ENCODE measurements around the gene THRB.
A peak's percentile ranks its signal among the peaks of the same experiment; 100 is the strongest.

Gene THRB

GRCh38 chr3:24270204-24270691 lies 224.4 kb downstream of the THRB start:
- peak; percentile 19 for DNase-seq (ENCODE audit: low spot score)

DNA sequence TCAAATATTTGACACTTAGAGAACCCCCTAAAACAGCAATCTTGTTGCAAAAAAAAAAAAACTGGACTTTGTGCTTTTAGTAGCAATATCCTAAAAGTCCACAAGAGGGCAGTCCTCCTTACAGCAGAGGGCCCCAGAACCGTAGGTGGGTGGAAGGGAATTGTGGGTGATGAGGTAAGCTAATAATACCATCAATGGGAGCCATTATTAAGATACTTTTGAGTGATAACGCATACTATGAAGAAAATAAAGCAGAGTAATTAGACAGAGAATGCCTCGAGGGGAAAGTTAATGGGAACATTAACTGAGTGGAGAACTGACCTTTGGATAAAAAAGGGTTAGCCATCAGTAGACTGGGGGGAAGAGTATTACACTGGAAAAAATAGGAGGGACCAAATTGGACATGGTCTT lies 229.9 kb downstream of the THRB start:
- peak; percentile 43 for DNase-seq (ENCODE audit: low spot score)

DNA sequence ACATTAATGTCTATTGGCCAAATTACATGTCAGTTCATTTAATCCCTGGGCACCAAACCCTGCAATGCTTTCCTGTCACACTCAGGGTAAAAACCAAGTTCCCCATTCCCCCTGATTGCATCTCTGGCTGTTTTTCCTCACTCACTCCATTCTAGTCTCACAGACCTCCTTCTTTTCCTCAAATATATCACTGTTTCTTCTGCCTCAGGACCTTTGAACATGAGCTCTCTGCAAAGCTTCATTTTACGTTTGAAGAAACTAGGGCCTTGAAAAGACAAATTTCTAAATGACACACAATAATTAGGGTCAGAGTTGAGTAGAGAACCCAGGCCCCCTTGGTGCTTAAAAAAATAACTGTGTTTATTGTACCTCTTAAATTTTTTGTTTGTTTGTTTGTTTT lies 230.6 kb downstream of the THRB start:
- DNase-seq (ENCODE audit: low spot score) = no peak

DNA sequence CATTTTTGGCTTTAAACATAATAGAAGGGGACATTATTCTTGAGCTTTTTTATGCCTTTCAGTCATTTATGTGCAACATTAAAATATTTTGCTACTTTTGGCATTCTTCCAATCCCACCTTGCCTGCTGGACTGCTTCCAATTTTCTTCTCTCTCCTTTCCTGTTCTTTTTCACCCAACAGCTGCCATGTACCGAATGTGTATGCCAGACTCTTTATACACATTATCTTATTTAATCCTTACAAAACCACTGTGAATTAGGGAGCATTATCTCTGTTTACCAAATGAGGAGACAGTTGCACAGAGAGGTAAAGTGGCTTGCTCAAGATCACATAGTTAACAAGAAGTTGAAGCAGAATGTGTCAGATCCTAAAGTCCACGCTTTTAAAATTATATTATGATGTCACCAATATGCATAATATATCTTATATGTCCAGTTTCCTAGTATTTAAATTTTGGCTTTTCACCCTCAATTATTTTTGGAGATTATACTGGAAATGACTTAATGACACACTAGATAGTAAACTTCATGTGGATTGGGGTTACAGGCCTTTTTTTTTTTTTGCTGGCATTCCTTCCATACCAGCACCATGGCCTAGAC lies 231.5 kb downstream of the THRB start:
- DNase-seq (ENCODE audit: low spot score) = no peak

GRCh38 chr3:24261521-24261920 lies 233.1 kb downstream of the THRB start:
- no peak for DNase-seq (ENCODE audit: low spot score)

GRCh38 chr3:24259901-24260512 lies 234.6 kb downstream of the THRB start:
- DNase-seq (ENCODE audit: low spot score) = peak; percentile 19

DNA sequence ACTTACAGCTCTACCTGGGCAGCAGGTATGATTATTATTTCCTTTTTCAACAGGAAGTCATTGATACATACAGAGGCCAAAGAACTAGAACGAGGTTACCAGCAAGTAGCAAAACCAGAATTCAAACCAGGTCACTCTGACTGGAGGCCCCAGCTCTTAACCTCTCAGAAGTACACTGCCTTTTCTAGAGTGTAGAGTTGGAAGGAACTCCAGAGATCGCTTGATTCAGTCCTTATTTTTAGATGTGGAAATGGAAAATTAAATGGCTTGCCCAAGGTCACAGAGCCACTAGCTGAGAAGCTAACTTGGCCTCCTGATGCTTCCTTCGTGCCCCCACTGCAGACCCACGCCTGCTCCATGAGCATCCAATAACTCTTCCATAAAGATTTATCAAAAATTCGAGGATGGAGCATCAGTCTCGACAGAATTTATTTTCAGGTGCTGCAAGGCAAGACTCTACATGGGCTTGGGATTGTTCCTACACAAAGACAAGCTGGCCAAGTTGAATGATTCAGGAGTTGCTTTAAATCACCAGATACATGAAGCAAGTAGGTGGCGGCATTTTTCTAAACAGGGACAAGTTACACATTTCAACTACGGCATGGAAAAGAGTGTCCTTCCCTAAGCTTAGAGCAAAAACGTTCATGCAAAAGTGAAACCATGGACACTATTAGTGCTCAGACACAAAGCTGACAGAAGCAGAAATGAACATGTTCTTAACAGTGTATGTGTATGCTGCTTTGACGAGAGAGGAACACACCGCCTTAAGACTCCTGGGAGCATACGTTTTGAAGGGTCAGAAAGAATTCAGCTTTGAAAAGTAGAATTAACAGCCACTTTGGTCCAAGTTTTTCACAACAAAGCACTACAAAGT lies 235.7 kb downstream of the THRB start:
- no peak for DNase-seq (ENCODE audit: low spot score)

- DNase-seq (ENCODE audit: low spot score) = no peak
Observed at GRCh38 chr3:24258260-24258659, 236.4 kb downstream of the THRB start.

DNA sequence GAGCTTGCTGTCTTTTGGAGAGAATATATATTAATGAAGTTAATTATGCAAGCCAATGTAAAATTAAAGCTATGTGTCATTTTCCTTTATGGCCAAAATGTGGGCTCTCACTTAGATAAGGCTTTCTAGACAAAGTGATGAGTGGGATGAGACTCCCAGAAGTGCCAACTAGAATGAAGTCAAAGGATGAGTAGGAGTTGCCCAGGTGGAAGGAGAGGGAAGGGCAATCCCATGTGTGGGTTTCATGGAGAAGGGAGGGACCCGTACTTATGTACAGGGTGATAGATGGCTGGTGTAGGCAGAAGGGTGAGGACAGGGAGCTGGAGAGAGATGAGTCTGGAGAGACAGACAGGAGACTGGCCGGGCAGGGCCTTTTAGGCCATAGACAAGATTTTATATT lies 239.2 kb downstream of the THRB start:
- no peak for DNase-seq (ENCODE audit: low spot score)

DNA sequence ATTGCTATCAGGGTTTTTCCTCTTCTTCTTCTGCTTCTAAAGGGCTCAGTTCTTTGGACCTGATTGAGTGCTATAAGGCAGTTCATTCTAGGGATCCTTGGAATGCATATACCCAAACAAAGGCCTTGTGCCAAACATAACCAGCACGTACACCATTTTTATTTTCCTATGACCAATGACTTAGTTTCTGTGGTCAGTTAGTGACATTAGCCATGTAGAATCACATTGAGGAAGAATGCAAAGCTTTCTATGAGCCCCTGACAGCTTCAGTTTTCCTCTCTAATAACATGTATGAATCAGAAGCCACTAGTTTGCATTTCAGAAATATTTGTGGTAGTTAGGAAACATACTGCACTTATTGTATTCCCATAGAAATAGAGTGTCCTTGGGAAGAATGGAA lies 240.0 kb downstream of the THRB start:
- DNase-seq (ENCODE audit: low spot score) = peak; percentile 72

- no peak for DNase-seq (ENCODE audit: low spot score)
Observed at GRCh38 chr3:24253336-24253735, 241.3 kb downstream of the THRB start.

GRCh38 chr3:24249523-24249922 lies 245.1 kb downstream of the THRB start:
- no peak for DNase-seq (ENCODE audit: low spot score)

DNA sequence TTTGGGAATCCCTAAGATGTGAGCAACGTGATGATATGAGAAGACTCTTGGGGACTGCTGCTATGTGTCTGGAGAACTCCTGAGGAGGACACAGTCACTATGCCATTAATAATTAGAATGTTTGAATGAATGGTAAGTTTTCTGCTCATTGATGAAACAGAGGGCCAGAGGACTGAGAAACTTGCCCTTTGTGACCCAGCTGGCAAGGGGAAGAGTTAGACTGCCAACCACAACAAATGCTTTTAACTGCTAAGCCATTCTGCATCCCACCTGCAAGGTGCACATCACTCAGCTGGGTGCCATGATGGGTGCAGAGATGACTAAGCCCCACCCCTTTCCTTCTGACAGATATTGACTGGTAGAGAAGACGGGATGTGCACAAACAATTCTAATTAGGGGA lies 249.6 kb downstream of the THRB start:
- DNase-seq (ENCODE audit: low spot score) = no peak

GRCh38 chr3:24244491-24244890 lies 250.2 kb downstream of the THRB start:
- no peak for DNase-seq (ENCODE audit: low spot score)

GRCh38 chr3:24242012-24242698 lies 252.5 kb downstream of the THRB start:
- peak; percentile 86 for DNase-seq (ENCODE audit: low spot score)

DNA sequence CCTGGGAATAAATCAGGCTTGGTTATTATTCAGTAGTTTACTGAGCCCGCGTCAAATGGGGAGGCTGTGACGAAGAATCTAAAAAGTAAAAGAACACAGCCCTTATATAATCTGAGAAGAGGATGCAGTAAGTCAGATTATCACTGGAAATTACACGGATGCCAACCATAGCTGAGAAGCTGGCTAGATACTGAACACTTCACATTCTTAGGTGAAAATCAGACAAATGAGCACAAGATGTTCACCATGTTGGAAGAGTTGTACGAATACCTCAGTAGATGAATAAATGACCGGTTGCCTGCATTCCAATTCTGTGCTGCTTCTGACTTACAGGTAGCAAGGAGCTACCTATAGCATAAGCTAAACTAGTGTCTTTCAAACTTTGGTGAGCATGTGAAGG lies 254.3 kb downstream of the THRB start:
- no peak for DNase-seq (ENCODE audit: low spot score)

DNA sequence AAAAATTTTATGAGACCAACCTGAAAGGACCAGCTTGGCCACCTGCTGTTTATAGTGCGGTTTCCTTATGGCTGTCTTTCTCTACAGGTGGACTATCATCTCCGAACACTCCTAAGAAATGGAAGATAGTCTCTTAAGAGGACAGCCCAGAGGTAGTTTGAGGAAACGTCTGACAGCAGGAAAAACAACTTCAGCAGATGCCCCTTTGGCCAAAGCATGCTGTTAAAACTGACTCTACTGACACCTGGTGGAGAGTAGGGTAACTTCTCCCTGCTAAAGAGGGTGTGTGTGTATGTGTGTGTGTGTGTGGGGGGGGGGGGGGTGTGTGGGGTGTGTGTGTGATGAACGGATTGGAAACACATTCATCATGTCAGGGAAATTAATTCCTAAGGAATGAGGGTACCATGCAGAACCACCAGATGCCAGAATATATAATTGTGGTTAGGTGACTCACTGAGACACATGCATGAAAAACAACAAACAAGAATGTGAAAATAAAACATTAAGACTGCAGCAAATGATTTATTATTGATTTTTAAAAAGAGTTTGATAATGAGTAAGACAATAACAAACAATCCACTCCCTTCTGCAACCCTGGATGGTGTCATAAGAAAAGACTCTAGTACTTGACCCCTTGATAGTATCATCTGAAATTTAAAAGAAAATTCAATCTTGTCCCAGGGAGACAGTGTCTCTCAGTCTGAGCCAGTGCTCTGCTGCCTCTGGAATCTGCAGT lies 256.5 kb downstream of the THRB start:
- peak; percentile 88 for DNase-seq (ENCODE audit: low spot score)

DNA sequence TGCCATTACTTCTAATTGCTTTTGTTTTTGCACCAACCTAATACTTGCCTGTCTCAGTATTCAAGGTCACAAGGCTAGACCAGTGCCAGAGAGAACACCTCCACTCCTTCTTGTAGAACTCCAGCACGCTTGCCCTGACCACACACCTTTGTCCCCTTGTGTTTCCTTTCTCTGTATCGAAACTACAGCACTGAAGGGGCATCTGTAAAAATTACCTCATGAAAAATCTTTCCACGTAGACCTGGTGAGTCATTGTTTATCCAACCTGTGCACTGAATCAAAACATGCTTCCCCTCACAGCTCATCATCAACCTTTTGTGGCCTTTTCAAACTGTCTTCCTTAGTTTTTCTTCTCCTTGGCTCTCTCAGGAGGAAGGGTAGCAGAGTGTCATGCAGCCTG lies 259.5 kb downstream of the THRB start:
- no peak for DNase-seq (ENCODE audit: low spot score)

DNA sequence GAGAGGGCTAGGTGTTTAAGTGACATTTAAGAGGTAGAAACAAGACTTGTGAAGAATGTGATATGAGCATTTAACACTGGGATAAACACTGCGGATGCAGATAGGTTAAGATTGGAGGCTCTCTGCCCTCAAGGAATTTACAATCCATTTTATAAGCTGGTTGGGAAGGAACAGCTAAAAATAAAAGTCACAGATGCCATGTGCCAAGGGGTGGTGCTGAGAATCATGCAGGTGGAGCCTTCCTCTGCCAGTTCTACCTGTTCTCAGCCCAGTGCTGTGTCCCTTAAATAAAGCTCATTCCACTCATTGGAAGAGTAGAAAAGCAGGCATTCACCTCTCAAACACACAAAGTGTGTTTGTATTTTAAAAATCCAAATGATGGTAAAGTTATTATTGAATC lies 261.9 kb downstream of the THRB start:
- DNase-seq (ENCODE audit: low spot score) = no peak

DNA sequence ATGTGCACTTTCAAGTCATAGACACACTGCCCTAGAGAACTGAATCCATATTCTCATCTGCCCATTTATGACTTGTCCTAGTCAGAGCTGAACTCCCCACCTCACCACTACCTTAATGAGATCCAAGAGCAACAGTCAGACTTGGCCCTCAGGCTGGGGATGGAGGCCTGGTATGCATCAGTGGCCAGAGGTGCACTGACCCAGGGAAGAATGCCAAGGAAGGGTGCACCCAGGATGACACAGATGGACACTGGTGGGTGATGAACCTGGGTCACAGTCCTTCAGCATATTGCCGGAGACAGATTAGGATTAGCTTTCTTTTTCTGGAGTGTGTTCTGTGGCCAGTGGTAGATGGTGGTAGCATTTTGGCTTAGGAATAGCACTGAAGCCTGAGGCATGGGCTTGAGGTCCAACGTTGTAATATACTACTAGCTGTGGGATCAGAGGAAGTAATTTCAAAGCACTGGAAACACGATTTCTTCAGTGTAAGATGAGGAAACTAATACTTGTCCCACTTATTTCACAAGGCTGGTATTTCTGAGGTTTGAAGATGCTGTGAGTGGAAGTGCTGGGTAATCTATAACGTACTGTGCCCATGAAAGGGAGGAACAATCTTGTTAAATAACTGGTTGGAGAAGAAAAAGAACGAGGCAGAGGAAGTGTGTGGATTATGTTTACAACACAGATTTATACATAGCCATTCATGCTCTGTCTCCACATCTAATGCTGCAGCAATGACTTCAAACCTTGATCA lies 265.0 kb downstream of the THRB start:
- DNase-seq (ENCODE audit: low spot score) = no peak

DNA sequence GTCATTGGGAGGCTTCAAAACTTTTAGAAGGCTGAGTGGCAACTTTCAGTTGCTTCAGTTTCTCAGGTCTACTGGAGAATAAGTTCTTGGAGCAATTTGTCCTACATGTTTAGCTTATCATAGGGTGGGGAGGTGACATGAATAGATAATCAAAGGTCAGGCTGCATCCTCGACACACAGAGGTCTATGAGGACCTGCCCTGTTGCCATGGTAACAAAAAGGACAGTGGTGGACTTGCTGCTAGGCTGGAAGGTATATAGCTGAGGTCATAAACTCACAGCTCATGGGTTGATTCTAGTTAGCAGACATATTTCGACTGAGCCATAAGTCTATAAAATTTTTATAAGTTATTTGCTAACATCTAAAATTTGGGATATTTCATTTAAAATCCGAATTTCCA lies 267.0 kb downstream of the THRB start:
- no peak for DNase-seq (ENCODE audit: low spot score)

Data from AG08395 (cell line).